ENCODE data around the gene GCH1. TPM values are rescaled to one million over a fixed set of nuclear protein-coding genes. Genes with fewer than 3 reads are reported as not detected.

Gene GCH1
- total RNA-seq, 1 donor, result 1.9 TPM

- no peak overlapping the region for H3K4me3 ChIP-seq (ENCODE audit: low read depth, low read length)
- no peak for DNase-seq (ENCODE audit: low read depth)
- TF ChIP-seq, protein P1, sequence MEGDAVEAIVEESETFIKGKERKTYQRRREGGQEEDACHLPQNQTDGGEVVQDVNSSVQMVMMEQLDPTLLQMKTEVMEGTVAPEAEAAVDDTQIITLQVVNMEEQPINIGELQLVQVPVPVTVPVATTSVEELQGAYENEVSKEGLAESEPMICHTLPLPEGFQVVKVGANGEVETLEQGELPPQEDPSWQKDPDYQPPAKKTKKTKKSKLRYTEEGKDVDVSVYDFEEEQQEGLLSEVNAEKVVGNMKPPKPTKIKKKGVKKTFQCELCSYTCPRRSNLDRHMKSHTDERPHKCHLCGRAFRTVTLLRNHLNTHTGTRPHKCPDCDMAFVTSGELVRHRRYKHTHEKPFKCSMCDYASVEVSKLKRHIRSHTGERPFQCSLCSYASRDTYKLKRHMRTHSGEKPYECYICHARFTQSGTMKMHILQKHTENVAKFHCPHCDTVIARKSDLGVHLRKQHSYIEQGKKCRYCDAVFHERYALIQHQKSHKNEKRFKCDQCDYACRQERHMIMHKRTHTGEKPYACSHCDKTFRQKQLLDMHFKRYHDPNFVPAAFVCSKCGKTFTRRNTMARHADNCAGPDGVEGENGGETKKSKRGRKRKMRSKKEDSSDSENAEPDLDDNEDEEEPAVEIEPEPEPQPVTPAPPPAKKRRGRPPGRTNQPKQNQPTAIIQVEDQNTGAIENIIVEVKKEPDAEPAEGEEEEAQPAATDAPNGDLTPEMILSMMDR (IDR thresholded peaks at IDR 0.05; ENCODE audit: insufficient read depth, low read length), result no peak
Observed at GRCh38 chr14:54816450-54816849, 86.2 kb downstream of the GCH1 start.

DNA sequence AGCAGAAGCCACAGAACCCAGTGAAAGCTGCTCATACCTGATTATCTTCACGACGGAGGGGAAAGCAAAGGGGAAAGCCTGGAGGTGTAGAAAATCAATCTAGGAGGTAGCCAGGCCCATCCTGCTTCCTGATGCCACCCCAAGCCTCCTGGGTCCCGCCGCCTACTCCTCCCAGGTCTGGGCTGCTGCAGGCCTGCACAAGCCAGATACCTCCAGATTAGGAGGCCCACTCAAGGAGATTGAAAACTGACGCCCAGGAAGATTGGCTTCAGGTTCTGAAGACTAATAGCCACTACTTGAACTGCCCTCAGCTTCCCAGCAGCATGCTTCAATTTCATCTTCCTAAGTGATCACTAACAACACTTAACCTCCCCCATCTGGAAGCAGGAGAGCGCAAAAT lies 87.1 kb downstream of the GCH1 start:
- TF ChIP-seq, protein P1 (IDR thresholded peaks at IDR 0.05; ENCODE audit: insufficient read depth, low read length), result no peak
- H3K4me3 ChIP-seq (ENCODE audit: low read depth, low read length), result no peak overlapping the region
- DNase-seq (ENCODE audit: low read depth), result no peak

- TF ChIP-seq, protein P1 (IDR thresholded peaks at IDR 0.05; ENCODE audit: insufficient read depth, low read length), result no peak
- peak; percentile 83 for DNase-seq (ENCODE audit: low read depth)
- no peak overlapping the region for H3K4me3 ChIP-seq (ENCODE audit: low read depth, low read length)
Observed at GRCh38 chr14:54815016-54815415, 87.6 kb downstream of the GCH1 start.

DNA sequence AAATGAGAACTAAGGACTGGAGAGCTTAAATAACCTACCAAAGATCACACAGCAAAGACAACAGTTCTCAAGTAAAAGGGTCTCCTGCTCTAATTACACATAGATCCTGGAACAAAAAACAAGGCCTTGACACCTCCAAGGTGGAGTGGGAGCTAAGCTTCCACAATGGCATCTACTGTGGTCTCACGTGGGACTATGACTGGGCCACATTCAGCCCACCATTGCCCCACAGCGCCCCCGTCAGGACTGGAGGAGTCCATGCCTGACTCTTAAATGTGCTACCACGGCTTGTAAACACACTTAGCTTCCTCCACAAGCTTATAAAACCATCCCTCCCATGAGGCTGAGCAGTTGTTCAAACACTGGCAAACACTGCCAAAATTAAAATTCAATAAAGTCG lies 88.5 kb downstream of the GCH1 start:
- TF ChIP-seq, protein P1 (IDR thresholded peaks at IDR 0.05; ENCODE audit: insufficient read depth, low read length), result peak; percentile 2
- H3K4me3 ChIP-seq (ENCODE audit: low read depth, low read length), result no peak overlapping the region
- DNase-seq (ENCODE audit: low read depth), result no peak

- no peak for DNase-seq (ENCODE audit: low read depth)
- H3K4me3 ChIP-seq (ENCODE audit: low read depth, low read length), result no peak overlapping the region
- TF ChIP-seq, protein P1 (IDR thresholded peaks at IDR 0.05; ENCODE audit: insufficient read depth, low read length), result no peak
Observed at GRCh38 chr14:54813081-54813480, 89.5 kb downstream of the GCH1 start.

- TF ChIP-seq, protein P1 (IDR thresholded peaks at IDR 0.05; ENCODE audit: insufficient read depth, low read length), result no peak
- H3K4me3 ChIP-seq (ENCODE audit: low read depth, low read length), result no peak overlapping the region
- DNase-seq (ENCODE audit: low read depth), result no peak
Observed at GRCh38 chr14:54812617-54813016, 90.0 kb downstream of the GCH1 start.

DNA sequence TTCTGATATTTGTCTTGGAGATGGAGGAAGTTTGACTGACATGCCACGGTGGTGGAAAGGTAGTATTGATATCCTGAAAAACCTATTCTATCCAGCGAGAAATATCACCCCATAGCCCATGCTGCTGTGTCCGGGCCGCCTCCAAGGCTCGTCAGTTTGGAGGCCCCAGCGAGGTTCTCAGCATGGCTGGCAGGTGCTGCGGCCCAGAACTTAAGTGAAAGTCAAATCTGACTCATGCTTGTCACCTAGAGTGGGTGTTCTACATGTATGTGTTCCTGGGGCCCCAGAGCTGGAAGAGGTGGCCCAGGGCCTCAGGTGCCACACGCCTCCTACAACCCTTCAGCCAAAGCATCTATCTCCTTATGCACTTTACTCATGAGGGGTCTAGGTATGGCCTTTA lies 92.9 kb downstream of the GCH1 start:
- TF ChIP-seq, protein P1 (IDR thresholded peaks at IDR 0.05; ENCODE audit: insufficient read depth, low read length), result no peak
- no peak overlapping the region for H3K4me3 ChIP-seq (ENCODE audit: low read depth, low read length)
- no peak for DNase-seq (ENCODE audit: low read depth)
